HEK293 (cell line): ENCODE results near the gene TMEM150B.

Experiments used
- CTCF ChIA-PET: fragments of 350-600 bp; formaldehyde crosslinking; extraction: SDS; loops from one replicate; lab custom pipeline; 2021; ENCODE audit warnings: antibody characterized with exemption; lab: Yijun Ruan, JAX
- POLR2A ChIA-PET: fragments of 300-600 bp; formaldehyde crosslinking; extraction: SDS; loops from one replicate; lab custom pipeline; 2020; ENCODE audit warnings: antibody characterized with exemption, inconsistent platforms; lab: Yijun Ruan, JAX
- H3K27ac ChIP-seq: fragments of 200-500 bp; sonication (Bioruptor generic); 2 replicates; pipeline ENCODE4 v1.5.1; 2014; ENCODE audit warnings: low read depth, low read length, control low read depth, inconsistent platforms; ENCODE audit errors: extremely low read depth
- H3K36me3 ChIP-seq, 2 experiments: fragments of 200-500 bp in 1 of 2; sonication (Bioruptor generic) in 1 of 2; 1 replicate in 1 of 2; 2 replicates in 1 of 2; pipeline ENCODE4 v1.5.1; 2014 to 2017; ENCODE audit warnings: inconsistent platforms in 2 of 2, low read length in 2 of 2; ENCODE audit not compliant: control insufficient read depth in 2 of 2, insufficient read depth in 1 of 2
- H3K4me1 ChIP-seq: fragments of 200-500 bp; sonication (Bioruptor generic); 2 replicates; pipeline ENCODE4 v1.5.1; 2014; ENCODE audit warnings: mild to moderate bottlenecking, low read length, inconsistent platforms; ENCODE audit not compliant: control insufficient read depth, insufficient read depth
- H3K4me3 ChIP-seq: 2 replicates; pipeline ENCODE4 v1.5.1; 2011; ENCODE audit warnings: low read depth, mild to moderate bottlenecking, control low read depth, low read length, moderate library complexity
- H3K9me3 ChIP-seq: fragments of 200-500 bp; sonication (Bioruptor generic); 2 replicates; pipeline ENCODE4 v1.5.1; 2014; ENCODE audit warnings: low read depth, low read length, inconsistent platforms; ENCODE audit not compliant: control insufficient read depth, insufficient read depth
- IKZF3 ChIP-seq: fragments of 450-650 bp; IDR thresholded peaks from 2 replicates; pipeline ENCODE4 v1.5.0; 2018; ENCODE audit warnings: missing biosample characterization, mild to moderate bottlenecking, missing genetic modification characterization, moderate library complexity
- OSR2 ChIP-seq: fragments of 450-650 bp; formaldehyde crosslinking; IDR thresholded peaks from 2 replicates; pipeline ENCODE4 v1.5.1; 2016; ENCODE audit warnings: missing biosample characterization, missing genetic modification characterization
- ZNF274 ChIP-seq, 2 experiments: fragments of 200-500 bp in 1 of 2; fragments of 450-650 bp in 1 of 2; sonication (Bioruptor generic) in 1 of 2; formaldehyde crosslinking in 1 of 2; IDR thresholded peaks; 2 replicates each; pipeline versions ENCODE4 v1.5.1 to v1.6.1; 2014 to 2016; ENCODE audit warnings: borderline replicate concordance in 1 of 2, inconsistent platforms in 1 of 2, low read length in 1 of 2, missing biosample characterization in 1 of 2, missing genetic modification characterization in 1 of 2
- ZNF510 ChIP-seq: fragments of 450-650 bp; formaldehyde crosslinking; IDR thresholded peaks from 2 replicates; pipeline ENCODE4 v1.5.1; 2018; ENCODE audit warnings: mild to moderate bottlenecking, missing genetic modification characterization, missing biosample characterization; ENCODE audit not compliant: insufficient replicate concordance
- ZNF561 ChIP-seq: fragments of 450-650 bp; IDR thresholded peaks from 2 replicates; pipeline ENCODE4 v1.5.1; 2018; ENCODE audit warnings: missing biosample characterization, missing genetic modification characterization, borderline replicate concordance
- ZNF600 ChIP-seq: fragments of 450-650 bp; formaldehyde crosslinking; IDR thresholded peaks from 2 replicates; pipeline ENCODE4 v1.5.1; 2016; ENCODE audit warnings: missing biosample characterization, missing genetic modification characterization
- ZNF677 ChIP-seq: fragments of 450-650 bp; IDR thresholded peaks from 2 replicates; pipeline ENCODE4 v1.5.0; 2018; ENCODE audit warnings: missing biosample characterization, mild to moderate bottlenecking, missing genetic modification characterization, moderate library complexity
- TF ChIP-seq, protein P1 (sequence below): fragments of 450-650 bp; formaldehyde crosslinking; conservative IDR thresholded peaks from 2 replicates; pipeline ENCODE4 v1.5.1; 2016; ENCODE audit warnings: low read depth, missing biosample characterization, missing genetic modification characterization
- TF ChIP-seq, protein P2 (sequence below): fragments of 450-650 bp; formaldehyde crosslinking; IDR thresholded peaks from 2 replicates; pipeline ENCODE4 v1.5.1; 2017; ENCODE audit warnings: missing biosample characterization, missing genetic modification characterization
- TF ChIP-seq, protein P3 (sequence below): fragments of 450-650 bp; formaldehyde crosslinking; IDR thresholded peaks from 2 replicates; pipeline ENCODE4 v1.5.1; 2016; ENCODE audit warnings: missing biosample characterization, missing genetic modification characterization
- TF ChIP-seq, protein P4 (sequence below): fragments of 450-650 bp; formaldehyde crosslinking; IDR thresholded peaks from 2 replicates; pipeline ENCODE4 v1.5.1; 2016; ENCODE audit warnings: missing biosample characterization, missing genetic modification characterization
- TF ChIP-seq, protein P5 (sequence below): fragments of 450-650 bp; formaldehyde crosslinking; IDR thresholded peaks from 2 replicates; pipeline ENCODE4 v1.5.1; 2016; ENCODE audit warnings: missing biosample characterization, missing genetic modification characterization
- TF ChIP-seq, protein P6 (sequence below): fragments of 450-650 bp; formaldehyde crosslinking; IDR thresholded peaks from 2 replicates; pipeline ENCODE4 v1.5.1; 2016; ENCODE audit warnings: missing biosample characterization, missing genetic modification characterization

The TMEM150B gene

DNA sequence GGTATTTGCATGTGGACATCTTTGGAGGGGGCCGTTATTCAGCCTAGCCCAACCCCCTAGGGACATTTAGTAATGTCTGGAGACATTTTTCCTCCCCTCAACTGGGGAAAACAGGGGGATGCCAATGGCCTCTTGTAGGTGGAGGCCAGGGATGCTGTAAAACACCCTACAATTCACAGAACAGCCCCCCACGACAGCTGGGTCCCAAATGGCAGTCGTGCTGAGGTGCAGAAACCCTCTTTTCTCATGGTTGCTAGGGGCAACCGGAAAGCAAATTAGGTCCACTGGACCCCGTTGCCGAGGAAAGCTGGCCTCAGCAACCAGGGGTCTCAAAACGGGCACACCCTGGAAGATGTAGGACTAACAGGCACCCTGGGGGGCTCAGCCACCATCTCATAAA lies 14.6 kb downstream of the TMEM150B start (continued):
- TF ChIP-seq, protein P1, sequence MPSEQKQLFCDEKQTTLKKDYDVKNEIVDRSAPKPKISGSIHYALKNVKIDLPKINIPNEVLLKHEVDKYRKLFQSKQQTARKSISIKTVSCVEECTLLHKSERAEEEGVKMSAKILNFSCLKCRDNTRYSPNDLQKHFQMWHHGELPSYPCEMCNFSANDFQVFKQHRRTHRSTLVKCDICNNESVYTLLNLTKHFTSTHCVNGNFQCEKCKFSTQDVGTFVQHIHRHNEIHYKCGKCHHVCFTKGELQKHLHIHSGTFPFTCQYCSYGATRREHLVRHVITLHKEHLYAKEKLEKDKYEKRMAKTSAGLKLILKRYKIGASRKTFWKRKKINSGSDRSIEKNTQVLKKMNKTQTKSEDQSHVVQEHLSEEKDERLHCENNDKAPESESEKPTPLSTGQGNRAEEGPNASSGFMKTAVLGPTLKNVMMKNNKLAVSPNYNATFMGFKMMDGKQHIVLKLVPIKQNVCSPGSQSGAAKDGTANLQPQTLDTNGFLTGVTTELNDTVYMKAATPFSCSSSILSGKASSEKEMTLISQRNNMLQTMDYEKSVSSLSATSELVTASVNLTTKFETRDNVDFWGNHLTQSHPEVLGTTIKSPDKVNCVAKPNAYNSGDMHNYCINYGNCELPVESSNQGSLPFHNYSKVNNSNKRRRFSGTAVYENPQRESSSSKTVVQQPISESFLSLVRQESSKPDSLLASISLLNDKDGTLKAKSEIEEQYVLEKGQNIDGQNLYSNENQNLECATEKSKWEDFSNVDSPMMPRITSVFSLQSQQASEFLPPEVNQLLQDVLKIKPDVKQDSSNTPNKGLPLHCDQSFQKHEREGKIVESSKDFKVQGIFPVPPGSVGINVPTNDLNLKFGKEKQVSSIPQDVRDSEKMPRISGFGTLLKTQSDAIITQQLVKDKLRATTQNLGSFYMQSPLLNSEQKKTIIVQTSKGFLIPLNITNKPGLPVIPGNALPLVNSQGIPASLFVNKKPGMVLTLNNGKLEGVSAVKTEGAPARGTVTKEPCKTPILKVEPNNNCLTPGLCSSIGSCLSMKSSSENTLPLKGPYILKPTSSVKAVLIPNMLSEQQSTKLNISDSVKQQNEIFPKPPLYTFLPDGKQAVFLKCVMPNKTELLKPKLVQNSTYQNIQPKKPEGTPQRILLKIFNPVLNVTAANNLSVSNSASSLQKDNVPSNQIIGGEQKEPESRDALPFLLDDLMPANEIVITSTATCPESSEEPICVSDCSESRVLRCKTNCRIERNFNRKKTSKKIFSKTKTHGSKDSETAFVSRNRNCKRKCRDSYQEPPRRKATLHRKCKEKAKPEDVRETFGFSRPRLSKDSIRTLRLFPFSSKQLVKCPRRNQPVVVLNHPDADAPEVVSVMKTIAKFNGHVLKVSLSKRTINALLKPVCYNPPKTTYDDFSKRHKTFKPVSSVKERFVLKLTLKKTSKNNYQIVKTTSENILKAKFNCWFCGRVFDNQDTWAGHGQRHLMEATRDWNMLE (tag by site-specific recombination), result no peak
- TF ChIP-seq ZNF561 (tag by site-specific recombination), result no peak
- TF ChIP-seq, protein P2, sequence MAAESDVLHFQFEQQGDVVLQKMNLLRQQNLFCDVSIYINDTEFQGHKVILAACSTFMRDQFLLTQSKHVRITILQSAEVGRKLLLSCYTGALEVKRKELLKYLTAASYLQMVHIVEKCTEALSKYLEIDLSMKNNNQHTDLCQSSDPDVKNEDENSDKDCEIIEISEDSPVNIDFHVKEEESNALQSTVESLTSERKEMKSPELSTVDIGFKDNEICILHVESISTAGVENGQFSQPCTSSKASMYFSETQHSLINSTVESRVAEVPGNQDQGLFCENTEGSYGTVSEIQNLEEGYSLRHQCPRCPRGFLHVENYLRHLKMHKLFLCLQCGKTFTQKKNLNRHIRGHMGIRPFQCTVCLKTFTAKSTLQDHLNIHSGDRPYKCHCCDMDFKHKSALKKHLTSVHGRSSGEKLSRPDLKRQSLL (tag by site-specific recombination), result no peak
- TF ChIP-seq, protein P3, sequence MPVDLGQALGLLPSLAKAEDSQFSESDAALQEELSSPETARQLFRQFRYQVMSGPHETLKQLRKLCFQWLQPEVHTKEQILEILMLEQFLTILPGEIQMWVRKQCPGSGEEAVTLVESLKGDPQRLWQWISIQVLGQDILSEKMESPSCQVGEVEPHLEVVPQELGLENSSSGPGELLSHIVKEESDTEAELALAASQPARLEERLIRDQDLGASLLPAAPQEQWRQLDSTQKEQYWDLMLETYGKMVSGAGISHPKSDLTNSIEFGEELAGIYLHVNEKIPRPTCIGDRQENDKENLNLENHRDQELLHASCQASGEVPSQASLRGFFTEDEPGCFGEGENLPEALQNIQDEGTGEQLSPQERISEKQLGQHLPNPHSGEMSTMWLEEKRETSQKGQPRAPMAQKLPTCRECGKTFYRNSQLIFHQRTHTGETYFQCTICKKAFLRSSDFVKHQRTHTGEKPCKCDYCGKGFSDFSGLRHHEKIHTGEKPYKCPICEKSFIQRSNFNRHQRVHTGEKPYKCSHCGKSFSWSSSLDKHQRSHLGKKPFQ (tag by site-specific recombination), result no peak
- TF ChIP-seq ZNF510 (tag by site-specific recombination), result no peak
- no peak for TF ChIP-seq OSR2
- TF ChIP-seq, protein P4, sequence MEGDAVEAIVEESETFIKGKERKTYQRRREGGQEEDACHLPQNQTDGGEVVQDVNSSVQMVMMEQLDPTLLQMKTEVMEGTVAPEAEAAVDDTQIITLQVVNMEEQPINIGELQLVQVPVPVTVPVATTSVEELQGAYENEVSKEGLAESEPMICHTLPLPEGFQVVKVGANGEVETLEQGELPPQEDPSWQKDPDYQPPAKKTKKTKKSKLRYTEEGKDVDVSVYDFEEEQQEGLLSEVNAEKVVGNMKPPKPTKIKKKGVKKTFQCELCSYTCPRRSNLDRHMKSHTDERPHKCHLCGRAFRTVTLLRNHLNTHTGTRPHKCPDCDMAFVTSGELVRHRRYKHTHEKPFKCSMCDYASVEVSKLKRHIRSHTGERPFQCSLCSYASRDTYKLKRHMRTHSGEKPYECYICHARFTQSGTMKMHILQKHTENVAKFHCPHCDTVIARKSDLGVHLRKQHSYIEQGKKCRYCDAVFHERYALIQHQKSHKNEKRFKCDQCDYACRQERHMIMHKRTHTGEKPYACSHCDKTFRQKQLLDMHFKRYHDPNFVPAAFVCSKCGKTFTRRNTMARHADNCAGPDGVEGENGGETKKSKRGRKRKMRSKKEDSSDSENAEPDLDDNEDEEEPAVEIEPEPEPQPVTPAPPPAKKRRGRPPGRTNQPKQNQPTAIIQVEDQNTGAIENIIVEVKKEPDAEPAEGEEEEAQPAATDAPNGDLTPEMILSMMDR (tag by site-specific recombination), result no peak
- no peak for TF ChIP-seq ZNF677 (tag by site-specific recombination)
- TF ChIP-seq, protein P5, sequence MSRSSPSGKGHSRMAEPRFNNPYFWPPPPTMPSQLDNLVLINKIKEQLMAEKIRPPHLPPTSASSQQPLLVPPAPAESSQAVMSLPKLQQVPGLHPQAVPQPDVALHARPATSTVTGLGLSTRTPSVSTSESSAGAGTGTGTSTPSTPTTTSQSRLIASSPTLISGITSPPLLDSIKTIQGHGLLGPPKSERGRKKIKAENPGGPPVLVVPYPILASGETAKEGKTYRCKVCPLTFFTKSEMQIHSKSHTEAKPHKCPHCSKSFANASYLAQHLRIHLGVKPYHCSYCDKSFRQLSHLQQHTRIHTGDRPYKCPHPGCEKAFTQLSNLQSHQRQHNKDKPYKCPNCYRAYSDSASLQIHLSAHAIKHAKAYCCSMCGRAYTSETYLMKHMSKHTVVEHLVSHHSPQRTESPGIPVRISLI (tag by site-specific recombination), result no peak
- no peak for TF ChIP-seq ZNF274 (IDR thresholded peaks at IDR 0.05; ENCODE audit: low read length)
- no peak for TF ChIP-seq ZNF274 (tag by site-specific recombination; IDR thresholded peaks at IDR 0.05; ENCODE audit: borderline replicate concordance)
- TF ChIP-seq IKZF3 (tag by site-specific recombination), result no peak

DNA sequence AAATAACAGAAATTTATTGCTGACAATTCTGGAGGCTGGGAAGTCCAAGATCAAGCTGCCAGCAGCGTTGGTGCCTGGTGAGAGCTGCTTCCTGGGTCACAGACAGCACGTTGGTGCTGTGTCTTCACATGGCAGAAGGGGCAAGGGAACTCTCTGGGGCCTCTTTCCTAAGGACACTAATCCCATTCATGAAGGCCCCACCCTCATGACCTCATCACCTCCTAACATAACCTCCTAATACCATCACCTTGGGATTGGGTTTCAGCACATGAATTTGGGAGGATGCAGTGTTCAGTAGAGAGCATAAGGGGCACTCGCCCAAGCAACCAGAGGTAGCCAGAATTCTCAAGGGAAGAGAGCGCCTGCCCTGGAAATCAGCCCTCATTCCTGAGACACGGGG lies 15.7 kb downstream of the TMEM150B start:
- ChIA-PET CTCF (interaction anchor here (0.6 to 0.8 kb wide), 3 partner anchors 9 to 163 kb away, joined by 3 read pairs; no protein-coding TSS in a partner anchor), POLR2A (no interaction called here)
- no peak for TF ChIP-seq ZNF600
- TF ChIP-seq, protein P6, sequence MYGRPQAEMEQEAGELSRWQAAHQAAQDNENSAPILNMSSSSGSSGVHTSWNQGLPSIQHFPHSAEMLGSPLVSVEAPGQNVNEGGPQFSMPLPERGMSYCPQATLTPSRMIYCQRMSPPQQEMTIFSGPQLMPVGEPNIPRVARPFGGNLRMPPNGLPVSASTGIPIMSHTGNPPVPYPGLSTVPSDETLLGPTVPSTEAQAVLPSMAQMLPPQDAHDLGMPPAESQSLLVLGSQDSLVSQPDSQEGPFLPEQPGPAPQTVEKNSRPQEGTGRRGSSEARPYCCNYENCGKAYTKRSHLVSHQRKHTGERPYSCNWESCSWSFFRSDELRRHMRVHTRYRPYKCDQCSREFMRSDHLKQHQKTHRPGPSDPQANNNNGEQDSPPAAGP, result peak; percentile 51; the same call in 1 of the 2 replicates
- Histone ChIP-seq H3K4me3 (no peak overlapping the region), H3K36me3 (peaks cover 17 to 55% of the 10 kb centered on the region in 2 experiments), H3K4me1 (no peaks in the 10 kb centered on the region), H3K9me3 (no peaks in the 10 kb centered on the region), H3K27ac (no peak overlapping the region)
